Kidney epithelial cell (primary cell): ENCODE measurements around the gene OR10H4. TPM values are rescaled to one million over a fixed set of nuclear protein-coding genes. Genes with fewer than 3 reads are reported as not detected.

ENCODE experiments used
- DNase-seq: peaks from one replicate; pipeline ENCODE4 v3.0.0-alpha.2; 2010; ENCODE audit warnings: low read depth
- H3K27me3 ChIP-seq: 2 replicates; pipeline ENCODE4 v1.6.0; 2011; ENCODE audit warnings: low read length; ENCODE audit not compliant: control insufficient read depth, insufficient read depth
- H3K36me3 ChIP-seq: 2 replicates; pipeline ENCODE4 v1.5.1; 2011; ENCODE audit warnings: low read length; ENCODE audit not compliant: control insufficient read depth, insufficient read depth
- H3K4me3 ChIP-seq: 2 replicates; pipeline ENCODE4 v1.5.1; 2011; ENCODE audit warnings: low read depth, mild to moderate bottlenecking, control low read depth, low read length
- total RNA-seq: library from RNA; depleted of rRNA; stranded (reverse); fragments of >200 nt; gene quantifications from 2 replicates; pipeline ENCODE4 v1.2.3, GENCODE V29; 2015
- TF ChIP-seq, protein P1 (sequence below): IDR thresholded peaks from 2 replicates; pipeline ENCODE4 v1.5.1; 2011; ENCODE audit warnings: mild to moderate bottlenecking, moderate library complexity, low read length, control low read depth, inconsistent platforms; ENCODE audit not compliant: insufficient read depth, poor library complexity, severe bottlenecking

OR10H4 gene
- total RNA-seq, 1 donor from 2014 or later: not detected

GRCh38 chr19:15911599-15912235, 37.1 kb upstream of the OR10H4 start:
- H3K27me3 ChIP-seq: peaks cover 8% of the 10 kb centered on the region
- H3K36me3 ChIP-seq: no peaks in the 10 kb centered on the region
- no peak overlapping the region for H3K4me3 ChIP-seq
- DNase-seq: no peak
- TF ChIP-seq, protein P1, sequence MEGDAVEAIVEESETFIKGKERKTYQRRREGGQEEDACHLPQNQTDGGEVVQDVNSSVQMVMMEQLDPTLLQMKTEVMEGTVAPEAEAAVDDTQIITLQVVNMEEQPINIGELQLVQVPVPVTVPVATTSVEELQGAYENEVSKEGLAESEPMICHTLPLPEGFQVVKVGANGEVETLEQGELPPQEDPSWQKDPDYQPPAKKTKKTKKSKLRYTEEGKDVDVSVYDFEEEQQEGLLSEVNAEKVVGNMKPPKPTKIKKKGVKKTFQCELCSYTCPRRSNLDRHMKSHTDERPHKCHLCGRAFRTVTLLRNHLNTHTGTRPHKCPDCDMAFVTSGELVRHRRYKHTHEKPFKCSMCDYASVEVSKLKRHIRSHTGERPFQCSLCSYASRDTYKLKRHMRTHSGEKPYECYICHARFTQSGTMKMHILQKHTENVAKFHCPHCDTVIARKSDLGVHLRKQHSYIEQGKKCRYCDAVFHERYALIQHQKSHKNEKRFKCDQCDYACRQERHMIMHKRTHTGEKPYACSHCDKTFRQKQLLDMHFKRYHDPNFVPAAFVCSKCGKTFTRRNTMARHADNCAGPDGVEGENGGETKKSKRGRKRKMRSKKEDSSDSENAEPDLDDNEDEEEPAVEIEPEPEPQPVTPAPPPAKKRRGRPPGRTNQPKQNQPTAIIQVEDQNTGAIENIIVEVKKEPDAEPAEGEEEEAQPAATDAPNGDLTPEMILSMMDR: no peak

GRCh38 chr19:15913384-15913783, 35.4 kb upstream of the OR10H4 start:
- DNase-seq: no peak
- TF ChIP-seq, protein P1: no peak
- Histone ChIP-seq H3K27me3 (peaks cover 8% of the 10 kb centered on the region), H3K4me3 (no peak overlapping the region), H3K36me3 (no peaks in the 10 kb centered on the region)

- no peak for DNase-seq
- TF ChIP-seq, protein P1: no peak
- H3K4me3 ChIP-seq: no peak overlapping the region
- peaks cover 8% of the 10 kb centered on the region for H3K27me3 ChIP-seq
- no peaks in the 10 kb centered on the region for H3K36me3 ChIP-seq
Measured at GRCh38 chr19:15913830-15914229, 35.0 kb upstream of the OR10H4 start.

DNA sequence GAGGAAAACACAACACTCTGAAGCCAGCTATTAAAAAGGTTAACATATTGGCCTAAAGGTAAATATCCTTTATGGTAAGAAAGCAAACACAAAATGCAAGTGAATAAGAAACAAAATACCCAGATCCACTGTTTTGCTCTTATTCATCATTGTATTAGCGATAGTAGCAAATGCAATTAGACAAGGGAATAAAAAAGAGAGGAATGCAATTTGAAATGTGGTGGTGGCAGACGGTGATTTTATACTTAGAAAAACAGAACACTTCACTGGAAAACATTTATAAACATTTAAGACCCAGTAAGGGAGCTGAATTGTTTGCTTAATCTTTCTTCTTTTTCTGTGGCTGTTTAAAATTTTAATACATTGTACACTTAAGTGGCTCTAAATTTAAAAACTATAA, 33.7 kb upstream of the OR10H4 start:
- TF ChIP-seq, protein P1: no peak
- DNase-seq: no peak
- Histone ChIP-seq H3K27me3 (peaks cover 8% of the 10 kb centered on the region), H3K4me3 (no peak overlapping the region), H3K36me3 (no peaks in the 10 kb centered on the region)

- TF ChIP-seq, protein P1: no peak
- H3K27me3 ChIP-seq: no peaks in the 10 kb centered on the region
- no peaks in the 10 kb centered on the region for H3K36me3 ChIP-seq
- DNase-seq: no peak
- H3K4me3 ChIP-seq: no peak overlapping the region
Measured at GRCh38 chr19:15919243-15919642, 29.6 kb upstream of the OR10H4 start.

GRCh38 chr19:15922021-15922420, 26.8 kb upstream of the OR10H4 start:
- TF ChIP-seq, protein P1: no peak
- Histone ChIP-seq H3K4me3 (no peak overlapping the region), H3K27me3 (no peaks in the 10 kb centered on the region), H3K36me3 (no peaks in the 10 kb centered on the region)
- no peak for DNase-seq
